ENCODE results near the gene GRID2.

Gene GRID2

GRCh38 chr4:92535599-92535998 is 231.8 kb downstream of the GRID2 start:
- DNase-seq, result no peak

DNA sequence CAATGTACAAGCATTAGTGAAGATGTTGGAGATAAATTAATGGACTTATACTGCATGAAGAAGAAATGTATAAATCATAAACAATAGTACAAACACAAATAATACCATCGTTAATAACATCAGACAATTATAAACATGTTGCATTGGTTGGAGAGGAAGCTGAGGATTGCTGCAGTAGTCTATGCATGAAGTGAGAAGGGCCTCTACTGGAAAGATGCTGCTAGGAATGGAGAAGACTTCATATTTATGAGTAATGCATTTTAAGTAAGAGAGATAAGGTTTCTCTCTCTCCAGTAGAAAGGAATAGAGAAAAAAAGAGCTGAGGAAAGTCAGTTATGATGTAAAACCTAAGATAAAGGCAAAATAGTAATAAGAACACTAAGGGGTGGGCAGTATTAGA is 247.8 kb downstream of the GRID2 start:
- no peak for DNase-seq

- DNase-seq, result no peak
Observed at GRCh38 chr4:92566269-92566668, 262.5 kb downstream of the GRID2 start.

DNA sequence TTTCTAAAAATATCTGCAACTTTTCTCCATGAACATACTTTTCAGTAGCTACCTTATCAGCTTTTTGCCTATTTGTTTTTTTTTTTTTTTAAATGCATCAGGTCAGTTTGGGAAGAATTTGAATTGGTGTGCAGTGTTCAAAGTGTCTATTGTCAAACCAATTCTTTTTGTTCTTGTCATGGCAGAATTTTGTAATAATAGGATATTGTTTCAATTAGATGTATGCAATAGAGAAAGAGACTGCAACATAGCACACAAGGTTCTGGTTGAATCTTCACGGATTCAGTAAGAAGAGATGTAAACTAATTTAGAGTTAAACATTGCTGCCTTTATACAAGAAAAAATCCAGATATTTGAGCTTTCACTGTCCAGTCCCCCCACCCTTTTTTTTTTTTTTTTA is 277.1 kb downstream of the GRID2 start:
- no peak for DNase-seq

GRCh38 chr4:92599044-92599443 is 295.3 kb downstream of the GRID2 start:
- no peak for DNase-seq

GRCh38 chr4:92600638-92601037 is 296.9 kb downstream of the GRID2 start:
- no peak for DNase-seq

DNA sequence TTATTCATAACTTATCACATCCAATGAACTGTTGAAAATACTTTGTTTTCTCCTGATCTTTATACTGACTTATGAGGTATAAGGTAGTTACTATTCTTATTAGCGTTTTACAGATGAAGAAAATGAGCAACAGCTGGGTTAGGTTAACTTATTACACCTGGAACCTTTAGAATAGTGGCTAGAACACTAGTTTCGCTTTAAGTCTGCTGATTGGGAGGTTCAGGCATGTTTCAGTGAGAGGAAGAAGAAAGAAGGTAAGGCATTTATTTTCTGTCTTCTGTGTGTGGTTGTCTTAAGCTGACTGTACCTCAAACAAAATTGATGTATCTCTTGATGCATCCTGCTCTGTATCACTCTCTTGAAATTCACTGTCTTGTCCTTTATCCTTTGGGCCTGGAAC is 302.5 kb downstream of the GRID2 start:
- no peak for DNase-seq

DNA sequence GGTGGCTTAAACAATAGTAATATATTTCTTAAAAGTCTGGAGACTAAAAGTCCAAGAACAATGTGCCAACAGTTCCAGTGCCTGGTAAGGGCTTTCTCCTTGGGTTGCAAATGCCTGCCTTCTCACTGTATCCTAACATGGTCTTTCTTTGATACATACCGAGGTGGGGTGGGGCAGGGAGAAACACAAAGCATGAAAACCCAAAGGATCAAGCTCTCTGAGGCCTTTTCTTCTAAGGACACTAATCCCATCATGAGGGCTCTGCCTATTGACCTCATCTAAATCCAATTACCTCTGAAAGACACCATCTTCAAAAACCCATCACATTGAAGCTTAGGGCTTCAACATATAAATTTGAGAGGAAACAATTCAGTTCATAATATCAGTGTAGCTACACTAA is 311.3 kb downstream of the GRID2 start:
- no peak for DNase-seq

GRCh38 chr4:92618968-92619367 is 315.2 kb downstream of the GRID2 start:
- no peak for DNase-seq

GRCh38 chr4:92629302-92629701 is 325.5 kb downstream of the GRID2 start:
- no peak for DNase-seq

GRCh38 chr4:92634882-92635281 is 331.1 kb downstream of the GRID2 start:
- no peak for DNase-seq

DNA sequence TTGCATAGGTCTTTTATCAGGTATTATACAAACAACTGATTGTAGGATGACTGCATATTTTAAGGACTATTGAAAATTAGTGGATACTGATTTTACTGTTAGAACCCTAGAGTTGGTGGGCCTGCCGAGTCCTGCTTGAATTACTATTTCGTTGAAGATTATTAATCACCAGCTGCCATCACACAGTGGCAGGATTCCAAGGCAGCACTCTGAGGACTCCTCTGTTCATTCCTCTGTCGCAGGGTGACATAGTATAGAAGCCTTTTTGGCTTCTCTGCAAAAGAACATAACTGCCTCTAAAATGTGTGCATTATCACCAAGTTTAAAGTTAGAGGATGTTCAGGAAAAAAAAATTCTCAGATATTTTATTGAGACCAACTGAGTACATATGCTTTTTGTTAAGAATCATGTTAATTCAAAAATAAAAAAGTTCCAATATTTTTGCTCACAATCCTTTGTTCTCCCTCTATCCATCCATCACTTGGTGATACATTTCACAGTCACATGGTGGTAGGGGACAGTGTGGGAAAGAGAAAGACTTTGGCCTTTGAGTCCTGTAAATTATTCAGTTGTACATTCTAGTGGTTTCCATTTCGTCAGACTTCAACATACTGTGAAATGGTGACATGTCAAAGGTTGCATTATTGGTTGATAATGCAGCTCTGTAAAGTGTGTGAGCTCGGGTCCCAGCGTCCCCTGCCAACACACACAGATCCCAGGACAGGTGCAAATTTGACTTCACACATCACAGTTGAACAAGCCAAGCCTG is 332.5 kb downstream of the GRID2 start:
- no peak for DNase-seq

- DNase-seq, result no peak
Observed at GRCh38 chr4:92641409-92641808, 337.6 kb downstream of the GRID2 start.

DNA sequence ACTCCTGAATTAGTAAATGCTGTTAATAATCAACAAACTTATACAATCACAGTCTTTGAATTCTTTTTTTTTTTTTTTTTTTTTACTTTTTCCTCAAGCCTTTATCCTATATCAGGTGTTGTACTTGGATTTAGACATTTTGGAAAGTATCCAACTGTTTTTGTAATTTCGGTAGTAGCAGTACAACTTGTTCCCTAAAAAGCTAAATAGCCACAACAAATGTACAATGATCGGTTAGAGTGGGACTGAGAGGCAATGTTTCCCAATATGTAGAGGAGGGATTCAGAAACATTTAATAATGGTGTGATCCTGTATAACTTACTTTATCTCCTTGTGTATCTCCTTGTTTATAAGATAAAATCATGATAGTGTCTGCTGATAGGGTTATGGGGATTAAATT is 343.1 kb downstream of the GRID2 start:
- DNase-seq, result no peak

DNA sequence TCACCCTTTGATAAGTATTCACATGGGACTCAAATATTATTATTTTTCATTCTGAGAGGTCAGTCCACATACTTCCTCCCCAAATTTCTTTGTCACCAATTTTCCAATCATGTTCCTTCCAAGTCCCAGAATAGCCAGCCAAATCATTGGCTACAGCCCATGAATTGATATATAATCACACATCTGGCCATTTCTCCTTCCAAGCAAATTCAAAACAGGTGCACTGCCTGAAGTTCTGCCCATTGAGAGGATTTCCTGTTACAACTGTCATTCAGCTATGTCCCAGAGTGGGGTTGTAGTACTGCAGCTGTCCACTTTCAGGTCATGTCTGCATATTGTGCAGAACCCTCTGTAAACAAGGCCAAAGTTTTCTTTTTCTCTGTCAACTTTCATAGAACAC is 347.8 kb downstream of the GRID2 start:
- DNase-seq, result no peak

GRCh38 chr4:92654084-92654483 is 350.3 kb downstream of the GRID2 start:
- DNase-seq, result no peak

GRCh38 chr4:92657695-92658094 is 353.9 kb downstream of the GRID2 start:
- no peak for DNase-seq

DNA sequence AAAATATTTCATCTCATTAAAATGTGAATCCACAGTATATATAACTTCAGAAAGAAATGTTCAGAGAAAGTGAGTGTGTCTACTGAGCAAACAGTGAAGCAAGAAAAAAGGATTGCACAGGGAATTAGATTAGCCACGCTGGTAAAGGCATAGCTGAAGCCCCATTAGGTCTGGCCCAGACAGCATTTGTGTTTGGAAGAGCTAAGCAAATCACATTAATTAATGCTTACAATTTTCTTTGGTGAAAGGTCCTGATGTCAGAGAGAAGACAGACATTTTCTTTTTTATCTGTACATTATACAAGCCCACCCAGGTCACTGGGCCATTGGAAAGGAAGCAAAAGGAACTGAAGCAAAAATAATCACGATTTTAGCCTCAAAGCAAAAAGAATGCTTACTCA is 354.6 kb downstream of the GRID2 start:
- no peak for DNase-seq

DNA sequence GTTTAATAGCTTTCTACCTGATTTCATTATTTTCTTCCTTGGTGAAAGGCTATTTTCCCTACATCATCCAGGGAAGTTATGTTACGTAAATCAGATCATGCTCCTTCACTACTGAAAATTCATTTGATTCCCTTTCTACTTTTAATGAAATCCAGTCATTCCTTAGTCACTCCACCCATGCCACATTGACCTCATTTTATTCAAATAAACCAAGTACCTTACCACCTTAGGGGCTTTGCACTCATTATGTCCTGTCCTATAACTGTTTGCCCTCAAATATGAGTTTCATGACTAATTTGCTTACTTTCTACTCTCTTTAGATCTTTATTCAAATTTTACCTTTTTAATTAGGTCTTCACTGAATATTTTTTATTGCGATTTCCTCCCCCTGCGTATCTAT is 374.0 kb downstream of the GRID2 start:
- DNase-seq, result no peak

DNA sequence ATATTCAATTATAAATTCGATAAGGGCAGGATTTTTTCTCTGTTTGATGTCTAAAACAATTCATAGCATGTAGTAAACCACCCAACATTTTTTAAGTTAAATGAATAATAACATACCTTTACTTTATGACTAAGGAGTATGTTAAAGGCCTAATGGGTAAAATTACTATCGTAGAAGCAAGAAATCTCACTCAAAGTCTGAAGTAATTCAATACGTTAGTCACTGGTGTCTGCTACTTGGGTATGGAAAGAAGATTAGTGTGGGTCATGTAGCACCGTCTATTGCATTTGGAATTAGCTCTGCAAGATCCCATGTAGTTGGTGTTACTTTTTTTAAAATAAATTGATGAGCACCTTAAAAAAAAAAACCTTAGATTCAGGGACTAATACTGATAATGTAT is 374.5 kb downstream of the GRID2 start:
- no peak for DNase-seq

DNA sequence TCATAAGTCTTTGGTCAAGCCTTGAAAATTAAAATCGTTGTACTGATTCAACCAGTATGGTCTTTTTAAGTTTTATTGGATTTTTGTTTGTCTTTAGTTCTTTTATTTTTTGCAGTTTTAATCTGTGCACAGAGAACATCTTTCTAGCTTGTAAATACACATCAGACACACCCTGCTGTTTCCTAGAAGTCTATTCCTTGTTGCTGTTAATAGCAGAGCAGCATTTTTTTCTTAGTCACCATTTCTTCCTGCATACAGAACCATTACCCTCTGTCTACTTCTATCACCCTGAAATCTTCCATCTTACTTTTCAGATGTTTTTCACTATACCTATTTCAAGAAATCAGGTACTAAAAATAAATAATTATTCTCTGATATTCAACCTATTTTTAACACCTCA is 375.4 kb downstream of the GRID2 start:
- no peak for DNase-seq

DNA sequence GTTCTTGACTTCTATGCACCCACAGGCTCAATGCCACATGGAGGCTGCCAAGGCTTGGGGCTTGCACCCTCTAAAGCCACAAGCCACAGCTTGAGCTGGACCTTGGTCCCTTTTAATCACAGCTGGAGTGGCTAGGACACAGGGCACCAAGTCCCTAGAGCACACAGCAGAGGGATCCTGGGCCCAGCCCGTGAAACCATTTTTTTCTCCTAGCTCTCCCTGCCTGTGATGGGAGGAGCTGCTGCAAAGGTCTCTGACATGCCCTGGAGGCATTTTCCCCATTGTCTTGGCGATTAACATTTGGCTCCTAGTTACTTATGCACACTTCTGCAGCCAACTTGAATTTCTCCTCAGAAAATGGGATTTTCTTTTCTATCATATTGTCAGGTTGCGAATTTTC is 410.9 kb downstream of the GRID2 start:
- no peak for DNase-seq

- no peak for DNase-seq
Observed at GRCh38 chr4:92733231-92733630, 429.5 kb downstream of the GRID2 start.

GRCh38 chr4:92735025-92735665 is 431.4 kb downstream of the GRID2 start:
- DNase-seq, result no peak

GRCh38 chr4:92760433-92760832 is 456.7 kb downstream of the GRID2 start:
- DNase-seq, result no peak

All from effector CD8-positive, alpha-beta T cell (primary cell).